RWPE1 (cell line): ENCODE results near the gene ARHGAP22.
A peak's percentile ranks its signal among the peaks of the same experiment; 100 is the strongest.

Experiments used
- CTCF ChIA-PET: fragments of 350-600 bp; sonication (Branson Sonifier 250); formaldehyde crosslinking; extraction: SDS; loops from one replicate; lab custom pipeline; 2021; lab: Yijun Ruan, JAX
- POLR2A ChIA-PET: fragments of 400-600 bp; formaldehyde crosslinking; extraction: SDS; loops from one replicate; lab custom pipeline; 2020; ENCODE audit warnings: antibody characterized with exemption; ENCODE audit not compliant: low non-redundant PET; lab: Yijun Ruan, JAX
- DNase-seq: peaks from one replicate; pipeline ENCODE4 v3.0.0; 2012; ENCODE audit warnings: low spot score
- H3K27ac ChIP-seq: fragments of 450-650 bp; 2 replicates; pipeline ENCODE4 v1.5.1; 2017
- CTCF ChIP-seq: fragments of 450-650 bp; conservative IDR thresholded peaks from 2 replicates; pipeline ENCODE4 v1.5.1; 2017; ENCODE audit warnings: low read depth, mild to moderate bottlenecking

ARHGAP22 gene

DNA sequence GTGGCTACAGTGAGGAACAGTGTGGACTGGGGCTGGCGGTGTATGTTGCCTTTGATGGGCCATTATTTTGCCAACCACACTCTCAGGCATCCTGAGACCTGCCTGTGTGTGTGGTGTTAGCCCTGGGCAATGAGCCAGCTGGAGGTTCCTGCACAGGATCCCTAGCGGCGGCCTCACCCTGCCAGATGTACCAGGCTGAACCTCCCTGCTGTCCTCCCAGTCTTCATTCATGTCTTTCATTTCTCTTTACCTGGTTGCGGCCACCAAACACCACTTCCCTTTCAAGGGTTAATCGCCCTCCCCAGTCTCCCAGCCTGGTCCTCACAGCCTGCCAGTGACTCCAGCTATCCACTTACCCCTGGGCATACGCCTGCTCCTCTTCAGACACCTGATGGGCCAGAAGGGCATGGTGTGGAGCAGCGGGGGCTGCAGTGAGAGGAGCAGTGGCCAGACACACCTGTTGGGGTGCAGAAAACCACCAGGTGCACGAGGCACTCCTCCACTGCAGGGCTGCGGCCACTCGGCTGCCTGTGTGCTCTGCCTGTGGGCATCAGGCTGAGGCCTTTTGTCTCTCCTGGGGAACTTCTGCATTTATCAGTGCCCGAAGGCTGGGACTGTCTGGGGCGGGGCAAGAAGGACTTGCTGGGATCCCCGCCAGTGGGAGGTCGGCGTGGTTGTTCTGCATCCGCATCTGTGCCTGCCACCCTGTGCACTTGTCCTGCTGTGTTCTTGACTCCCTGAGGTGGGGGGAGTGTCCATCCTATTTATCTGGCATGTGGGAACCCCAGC lies 111.6 kb downstream of the ARHGAP22 start:
- no peak overlapping the region for H3K27ac ChIP-seq
- ChIA-PET POLR2A (no interaction called here), CTCF (no interaction called here)
- DNase-seq: peak; percentile 21
- no peak for TF ChIP-seq CTCF

DNA sequence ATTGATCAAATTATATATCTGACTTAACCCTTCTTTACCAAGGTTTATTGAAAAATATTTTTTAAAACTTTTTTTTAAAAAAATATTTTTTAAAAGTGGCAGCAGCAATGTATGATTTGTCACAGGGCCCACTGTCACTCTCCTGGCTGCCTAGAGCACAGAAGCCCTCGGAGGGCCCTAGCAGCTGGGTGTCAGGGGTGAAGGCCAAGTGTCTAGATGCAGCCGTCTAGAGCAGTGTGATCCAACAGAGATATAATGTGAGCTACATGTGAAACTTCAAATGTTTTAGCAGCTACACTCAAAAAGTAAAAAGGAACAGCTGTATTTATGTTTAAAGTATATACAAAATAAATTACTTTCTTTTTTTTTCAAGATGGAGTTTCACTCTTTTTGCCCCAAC lies 112.7 kb downstream of the ARHGAP22 start:
- H3K27ac ChIP-seq: no peak overlapping the region
- POLR2A ChIA-PET: no interaction called here
- DNase-seq: no peak
- CTCF ChIA-PET: interaction anchor here (0.5 to 0.6 kb wide), 2 partner anchors 15 to 26 kb away, joined by 3 to 4 read pairs; no protein-coding TSS in a partner anchor
- no peak for TF ChIP-seq CTCF

DNA sequence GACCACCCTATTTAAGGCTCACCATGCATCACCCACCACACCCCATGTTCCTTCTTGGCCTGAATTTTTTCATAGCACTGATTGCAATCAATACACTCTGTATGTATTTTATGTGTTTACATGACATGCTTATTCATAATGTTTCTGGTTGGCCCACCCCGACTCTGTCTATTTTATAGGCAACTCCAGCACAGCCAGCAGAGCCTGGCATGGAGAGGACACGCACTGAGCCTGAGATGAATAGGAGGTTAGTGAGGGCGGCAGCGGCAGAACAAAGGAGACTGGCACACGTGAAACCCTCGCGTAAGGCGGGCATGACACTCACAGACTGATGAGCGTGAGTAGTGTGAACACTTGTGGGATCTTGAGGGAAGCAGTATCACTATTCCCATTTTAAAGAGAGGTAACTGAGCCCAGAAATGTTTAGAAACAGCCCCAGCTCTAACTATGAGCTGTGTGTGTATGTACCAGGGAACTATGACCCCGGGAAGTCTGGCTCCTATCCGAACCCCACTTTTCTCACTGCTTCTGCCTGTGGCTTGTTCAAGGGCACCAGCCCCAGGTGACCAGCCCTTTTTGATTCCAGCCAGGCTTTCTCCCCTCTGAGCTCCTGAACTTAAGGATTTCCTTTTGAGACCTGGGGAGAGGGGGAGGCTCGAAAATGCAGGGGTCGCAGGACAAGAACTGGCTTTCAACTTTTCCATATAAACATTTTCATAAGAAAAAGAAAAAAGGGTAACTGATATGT lies 113.3 kb downstream of the ARHGAP22 start:
- DNase-seq: no peak
- CTCF ChIA-PET: interaction anchor here (0.6 kb wide), 1 partner anchor 26 kb away, joined by 3 read pairs; no protein-coding TSS in a partner anchor
- no peak overlapping the region for H3K27ac ChIP-seq
- TF ChIP-seq CTCF: no peak
- POLR2A ChIA-PET: no interaction called here

DNA sequence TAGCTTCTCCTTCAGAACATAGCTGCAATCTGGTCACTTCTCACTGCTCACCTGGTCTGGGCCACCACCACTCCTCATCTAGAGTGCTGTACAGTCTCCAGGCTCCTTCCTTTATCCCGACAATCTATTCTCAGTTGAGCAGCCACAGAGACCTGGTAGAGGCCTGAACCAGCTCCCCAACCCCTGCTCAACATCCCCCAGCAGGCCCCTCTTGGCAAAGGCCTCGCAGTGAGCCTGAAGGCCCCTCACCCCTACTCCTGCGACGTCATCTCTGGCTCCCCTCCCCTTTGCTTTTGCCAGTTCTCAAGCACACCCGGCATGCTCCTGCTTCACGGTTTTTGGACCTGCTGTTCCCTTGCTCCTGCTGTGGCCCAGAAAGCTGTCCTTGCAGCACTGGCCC lies 113.9 kb downstream of the ARHGAP22 start:
- CTCF ChIA-PET: no interaction called here
- no peak overlapping the region for H3K27ac ChIP-seq
- no peak for DNase-seq
- POLR2A ChIA-PET: no interaction called here
- TF ChIP-seq CTCF: no peak

- TF ChIP-seq CTCF: no peak
- CTCF ChIA-PET: no interaction called here
- H3K27ac ChIP-seq: no peak overlapping the region
- POLR2A ChIA-PET: no interaction called here
- DNase-seq: no peak
Measured at GRCh38 chr10:48490571-48490940, 114.3 kb downstream of the ARHGAP22 start.

GRCh38 chr10:48489099-48489498 lies 115.8 kb downstream of the ARHGAP22 start:
- no peak overlapping the region for H3K27ac ChIP-seq
- ChIA-PET POLR2A (no interaction called here), CTCF (interaction anchor here (1.1 kb wide), 1 partner anchor 169 kb away, joined by 3 read pairs; no protein-coding TSS in a partner anchor)
- DNase-seq: no peak
- TF ChIP-seq CTCF: no peak
